Mesodermal cell (in vitro differentiated cells): ENCODE data around the gene TGM3.

Experiments
- H3K27ac ChIP-seq: 2 replicates; pipeline ENCODE4 v1.7.0; 2013; ENCODE audit warnings: mild to moderate bottlenecking, low read depth, low read length, moderate library complexity; ENCODE audit not compliant: severe bottlenecking
- H3K36me3 ChIP-seq: 2 replicates; pipeline ENCODE4 v1.7.1; 2013; ENCODE audit warnings: mild to moderate bottlenecking, low read length, moderate library complexity; ENCODE audit not compliant: control insufficient read depth, insufficient read depth
- H3K4me1 ChIP-seq: one replicate; pipeline ENCODE4 v1.7.1; 2013; ENCODE audit warnings: mild to moderate bottlenecking, low read length; ENCODE audit not compliant: insufficient read depth, control insufficient read depth, poor library complexity, severe bottlenecking
- H3K4me3 ChIP-seq: 2 replicates; pipeline ENCODE4 v1.7.0; 2013; ENCODE audit warnings: low read length, control low read depth, mild to moderate bottlenecking; ENCODE audit not compliant: insufficient read depth, poor library complexity, severe bottlenecking; ENCODE audit errors: extremely low read depth
- H3K9me3 ChIP-seq: 2 replicates; pipeline ENCODE4 v1.7.1; 2013; ENCODE audit warnings: mild to moderate bottlenecking, low read length, moderate library complexity; ENCODE audit not compliant: control insufficient read depth
- WGBS, 2 experiments: methylation state at CpG; one replicate each; pipeline ENCODE4 v1.1.5; 2013; ENCODE audit warnings: missing lambda C conversion rate in 2 of 2; ENCODE audit not compliant: insufficient coverage in 2 of 2; 5-methylcytosine and 5-hydroxymethylcytosine counted together

Gene TGM3

DNA sequence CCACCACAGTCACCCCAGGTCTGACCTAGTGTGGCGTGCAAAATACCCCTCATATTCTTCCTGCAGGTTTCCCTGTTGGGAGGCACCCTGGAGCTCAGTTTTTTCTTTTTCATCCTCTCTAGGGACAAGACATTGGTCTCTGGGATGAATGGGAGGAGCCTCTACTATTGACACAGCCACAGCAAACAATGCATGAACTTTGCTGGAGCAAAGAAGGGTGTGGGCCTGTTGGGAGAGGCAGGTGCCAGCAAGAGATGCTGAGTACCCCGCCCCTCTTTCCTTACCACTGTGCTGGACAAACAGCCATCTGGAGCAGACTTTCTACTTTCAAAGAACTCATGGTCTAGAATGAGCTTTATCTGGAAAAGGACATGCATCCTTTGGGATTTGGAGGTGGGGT, 10.1 kb downstream of the TGM3 start:
- Histone ChIP-seq H3K27ac (no peak overlapping the region), H3K36me3 (no peaks in the 10 kb centered on the region), H3K4me3 (no peak overlapping the region), H3K9me3 (no peaks in the 10 kb centered on the region), H3K4me1 (no peaks in the 10 kb centered on the region)
- WGBS, 2 experiments = 80 to 83% methylated on average over 1 to 2 of the region's 2 CpGs

DNA sequence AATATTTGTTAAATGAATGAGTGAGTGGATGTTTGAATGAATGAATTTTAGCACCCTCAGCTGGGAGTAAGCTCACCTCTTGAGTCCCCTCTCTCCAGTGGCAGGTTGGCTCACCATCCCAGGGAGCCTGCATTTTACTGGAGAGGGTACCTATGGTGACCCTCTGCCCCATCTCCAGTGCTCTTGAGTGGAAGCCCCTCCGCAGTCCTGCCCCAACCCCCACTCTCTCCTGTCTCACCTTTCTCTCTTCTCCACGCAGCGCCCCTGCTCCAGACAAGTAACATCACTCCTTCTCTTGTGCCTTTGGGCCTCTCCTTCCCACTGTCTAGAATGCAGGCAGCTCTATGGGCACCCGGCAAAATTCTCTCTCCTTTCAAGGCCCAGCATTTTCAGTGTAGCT, 11.3 kb downstream of the TGM3 start:
- H3K4me1 ChIP-seq = no peaks in the 10 kb centered on the region

DNA sequence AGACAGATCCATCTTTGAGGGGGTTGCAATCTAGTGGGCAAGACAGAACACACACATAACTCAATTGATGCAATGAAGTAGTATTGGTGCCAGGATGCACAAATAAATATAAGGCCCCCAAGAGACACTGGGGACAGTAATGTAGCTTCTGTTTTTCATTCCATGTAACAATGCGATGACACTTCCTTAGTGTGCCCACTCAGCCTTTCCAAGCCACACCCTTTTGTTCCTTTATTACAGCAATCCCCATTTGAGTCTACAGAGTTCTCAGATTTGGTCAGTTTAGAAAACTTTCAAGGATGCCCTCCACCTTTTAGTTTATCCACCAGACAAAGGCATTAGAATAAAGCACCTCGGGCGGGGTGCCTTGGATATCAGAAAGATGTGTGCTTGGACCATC, 15.5 kb downstream of the TGM3 start:
- no peaks in the 10 kb centered on the region for H3K9me3 ChIP-seq
- 89% methylated on average over 3 of the region's 3 CpGs; no CpG with 5 or more reads in 1 of the 2 experiments for WGBS, 2 experiments
- H3K4me3 ChIP-seq = no peak overlapping the region
- no peaks in the 10 kb centered on the region for H3K36me3 ChIP-seq
- H3K4me1 ChIP-seq = peaks cover 8% of the 10 kb centered on the region
- no peak overlapping the region for H3K27ac ChIP-seq

More for the DNA sequence above, 11.3 kb downstream of the TGM3 start:
- Histone ChIP-seq H3K9me3 (no peaks in the 10 kb centered on the region), H3K36me3 (no peaks in the 10 kb centered on the region), H3K4me3 (no peak overlapping the region), H3K27ac (no peak overlapping the region)
- WGBS, 2 experiments = 78 to 83% methylated on average over 4 of the region's 4 CpGs

DNA sequence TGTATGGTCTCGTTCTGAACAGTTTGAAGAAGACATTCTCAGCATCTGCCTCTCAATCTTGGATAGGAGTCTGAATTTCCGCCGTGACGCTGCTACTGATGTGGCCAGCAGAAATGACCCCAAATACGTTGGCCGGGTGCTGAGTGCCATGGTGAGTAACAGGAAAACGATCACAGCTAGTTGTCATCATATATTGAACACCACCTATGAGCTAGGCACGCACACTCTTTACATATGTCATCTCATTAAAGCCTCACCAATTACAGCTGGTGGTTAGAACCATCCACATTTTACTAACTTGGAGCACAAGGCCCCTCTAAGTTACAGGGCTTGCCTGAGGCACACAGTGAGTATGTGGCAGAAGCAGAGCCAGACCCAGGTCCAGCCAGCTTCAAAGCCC, 17.1 kb downstream of the TGM3 start:
- H3K9me3 ChIP-seq = no peaks in the 10 kb centered on the region
- H3K4me1 ChIP-seq = peaks cover 8% of the 10 kb centered on the region
- H3K4me3 ChIP-seq = no peak overlapping the region
- H3K27ac ChIP-seq = no peak overlapping the region
- WGBS, 2 experiments = 90 to 94% methylated on average over 7 to 8 of the region's 8 CpGs
- H3K36me3 ChIP-seq = no peaks in the 10 kb centered on the region

DNA sequence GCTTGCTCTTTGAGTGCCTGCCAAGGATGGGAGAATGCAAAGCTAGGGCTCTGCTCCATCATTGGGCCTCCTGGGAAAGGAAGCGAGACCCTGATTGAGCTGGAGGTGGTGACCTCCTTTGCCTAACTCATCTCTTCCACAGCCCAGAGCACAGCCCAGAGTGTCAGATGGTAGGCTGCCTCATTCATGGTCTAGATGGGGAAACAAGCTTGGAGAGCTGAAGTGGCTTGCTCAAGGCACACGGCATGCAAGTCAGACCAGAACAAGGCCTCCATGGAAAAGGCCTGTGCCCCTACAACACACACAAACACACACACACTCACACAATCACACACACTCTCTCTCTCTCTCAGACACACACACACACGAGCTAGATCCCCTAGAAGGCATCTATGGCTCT, 17.5 kb downstream of the TGM3 start:
- Histone ChIP-seq H3K4me1 (peaks cover 8% of the 10 kb centered on the region), H3K9me3 (no peaks in the 10 kb centered on the region), H3K4me3 (no peak overlapping the region), H3K36me3 (no peaks in the 10 kb centered on the region), H3K27ac (no peak overlapping the region)
- 80 to 90% methylated on average over 1 to 2 of the region's 3 CpGs for whole genome bisulfite sequencing, 2 experiments

DNA sequence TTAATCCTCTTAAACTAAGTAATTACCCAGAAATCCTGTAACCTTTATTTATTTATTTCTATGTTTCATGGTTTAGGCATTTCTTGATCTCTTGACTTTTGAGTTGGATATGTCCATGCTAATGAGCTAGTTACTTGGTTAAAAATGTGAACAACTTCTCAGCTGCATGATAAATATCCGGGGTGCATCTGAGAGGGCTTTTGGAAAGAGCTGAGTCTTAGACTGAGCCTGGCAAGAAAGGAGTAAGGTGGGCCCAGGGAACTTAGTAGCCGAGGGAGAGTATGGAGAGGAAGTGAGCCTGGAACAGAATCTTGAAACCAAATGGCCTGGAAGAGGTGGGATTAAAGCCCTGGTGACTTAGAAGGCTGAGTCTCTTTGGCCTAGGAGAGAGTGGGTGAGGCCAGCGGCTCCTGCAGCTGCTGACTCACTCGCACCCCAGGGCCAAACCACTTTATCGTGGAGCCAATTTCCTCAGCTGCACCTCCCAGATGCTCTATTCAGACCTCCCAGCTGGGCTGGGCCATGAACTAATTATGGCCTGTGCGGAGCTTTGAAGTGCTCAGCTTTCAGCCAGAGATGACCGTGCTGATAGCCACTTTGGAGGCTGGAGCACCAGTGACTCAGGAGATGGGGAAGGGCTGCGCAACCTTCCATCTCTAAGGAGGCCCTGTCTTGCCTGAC, 19.1 kb downstream of the TGM3 start:
- Histone ChIP-seq H3K4me3 (no peak overlapping the region), H3K9me3 (no peaks in the 10 kb centered on the region), H3K36me3 (no peaks in the 10 kb centered on the region), H3K27ac (peak overlapping the region; percentile 83), H3K4me1 (peaks cover 8% of the 10 kb centered on the region)
- WGBS, 2 experiments = 64 to 70% methylated on average over 7 to 8 of the region's 8 CpGs

DNA sequence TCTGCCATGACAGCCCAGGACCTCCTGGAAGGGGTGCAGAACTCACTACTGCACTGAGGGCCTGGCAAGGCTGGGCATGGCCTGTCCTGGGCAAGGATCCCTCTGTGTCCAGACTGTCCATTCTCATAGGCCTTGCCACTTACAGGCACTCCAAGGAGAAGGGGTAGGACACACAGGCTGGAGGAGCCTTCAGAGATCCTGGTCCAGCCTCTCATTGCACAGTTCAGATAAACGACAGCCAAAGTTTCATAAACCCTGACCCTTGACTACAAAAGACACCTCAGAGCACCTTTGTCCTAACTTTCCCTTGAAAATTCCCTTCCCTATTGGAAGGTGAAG, 19.6 kb downstream of the TGM3 start:
- 71% methylated on average over 1 of the region's 1 CpG; no CpG with 5 or more reads in 1 of the 2 experiments for WGBS, 2 experiments

DNA sequence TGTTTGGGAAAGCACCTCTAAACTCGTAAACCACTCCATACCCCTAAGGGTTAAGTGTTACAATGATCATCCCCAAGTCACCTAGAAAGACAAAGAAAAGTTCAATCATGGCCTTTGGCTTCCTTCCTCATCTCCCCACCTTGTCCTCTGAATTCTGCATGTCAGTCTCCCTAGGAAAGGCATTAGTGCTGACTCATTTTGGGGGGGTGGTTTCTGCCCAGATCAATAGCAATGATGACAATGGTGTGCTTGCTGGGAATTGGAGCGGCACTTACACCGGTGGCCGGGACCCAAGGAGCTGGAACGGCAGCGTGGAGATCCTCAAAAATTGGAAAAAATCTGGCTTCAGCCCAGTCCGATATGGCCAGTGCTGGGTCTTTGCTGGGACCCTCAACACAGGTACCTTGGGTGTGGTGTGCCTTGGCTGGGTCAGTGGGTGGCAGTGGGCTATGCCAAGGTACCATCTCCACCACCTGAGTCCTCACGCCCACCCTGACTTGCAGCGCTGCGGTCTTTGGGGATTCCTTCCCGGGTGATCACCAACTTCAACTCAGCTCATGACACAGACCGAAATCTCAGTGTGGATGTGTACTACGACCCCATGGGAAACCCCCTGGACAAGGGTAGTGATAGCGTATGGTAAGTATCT, 21.2 kb downstream of the TGM3 start:
- no peaks in the 10 kb centered on the region for H3K9me3 ChIP-seq
- H3K4me3 ChIP-seq = no peak overlapping the region
- no peaks in the 10 kb centered on the region for H3K36me3 ChIP-seq
- no peak overlapping the region for H3K27ac ChIP-seq
- H3K4me1 ChIP-seq = peaks cover 8% of the 10 kb centered on the region
- 86 to 94% methylated on average over 14 of the region's 14 CpGs for WGBS, 2 experiments

More for the DNA sequence above, 19.6 kb downstream of the TGM3 start:
- Histone ChIP-seq H3K9me3 (no peaks in the 10 kb centered on the region), H3K4me3 (no peak overlapping the region), H3K27ac (no peak overlapping the region), H3K36me3 (no peaks in the 10 kb centered on the region), H3K4me1 (peaks cover 8% of the 10 kb centered on the region)

DNA sequence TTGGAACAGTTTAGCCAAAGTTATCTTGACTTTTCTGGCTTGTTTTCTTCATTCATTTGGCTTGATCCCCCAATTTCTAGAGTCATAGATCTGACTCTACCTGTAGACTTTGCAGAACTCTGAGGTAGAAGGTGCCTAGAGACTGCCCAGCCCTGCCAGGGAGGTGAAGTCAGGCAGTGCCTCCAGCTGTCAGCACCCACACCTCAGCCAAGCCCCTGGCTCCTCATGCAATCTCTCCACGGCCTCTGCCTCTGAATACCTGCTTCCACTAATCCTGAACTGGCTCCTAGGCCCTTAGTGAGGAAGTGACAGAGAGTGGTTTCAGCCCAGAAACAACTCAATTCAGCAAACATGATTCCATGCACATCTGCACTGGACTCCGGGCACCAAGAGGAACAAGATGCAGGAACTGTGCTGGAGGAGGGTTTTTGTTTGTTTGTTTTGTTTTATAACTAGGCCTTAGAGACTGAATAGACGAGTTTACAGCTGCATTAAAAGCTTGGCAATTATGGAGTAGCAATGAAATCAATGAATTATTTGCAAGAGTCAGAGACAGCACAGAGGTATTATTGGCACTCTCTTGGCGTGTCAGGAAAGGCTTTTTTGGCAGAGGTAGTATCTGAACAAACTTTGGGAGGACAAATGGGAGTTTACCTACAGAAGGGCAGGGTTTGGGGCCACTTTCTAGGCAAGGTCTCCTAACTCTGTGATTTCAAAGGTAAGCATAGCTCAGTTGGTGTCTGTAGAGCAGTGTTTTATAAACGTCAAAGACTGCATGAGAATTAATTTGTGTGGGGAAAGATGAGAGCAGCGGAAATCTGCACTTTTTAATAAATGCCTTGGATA, 25.2 kb downstream of the TGM3 start:
- H3K4me1 ChIP-seq = no peaks in the 10 kb centered on the region

DNA sequence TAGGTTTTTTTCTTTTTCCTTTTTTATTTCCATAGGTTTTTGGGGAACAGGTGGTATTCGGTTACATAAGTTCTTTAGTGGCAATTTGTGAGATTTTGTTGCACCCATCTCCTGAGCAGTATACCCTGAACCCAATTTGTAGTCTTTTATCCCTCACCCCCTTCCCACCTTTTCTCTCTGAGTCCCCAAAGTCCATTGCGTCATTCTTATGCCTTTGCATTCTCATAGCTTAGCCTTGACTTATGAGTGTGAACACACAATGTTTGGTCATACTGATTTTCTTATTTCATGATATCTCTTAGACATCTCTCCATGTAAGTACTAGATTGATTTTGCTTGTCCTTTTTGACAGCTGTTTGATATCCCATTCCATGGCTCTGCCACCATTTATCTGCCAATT, 27.2 kb downstream of the TGM3 start:
- H3K4me3 ChIP-seq = no peak overlapping the region
- H3K9me3 ChIP-seq = no peaks in the 10 kb centered on the region
- H3K27ac ChIP-seq = no peak overlapping the region
- 88% methylated on average over 1 of the region's 2 CpGs; no CpG with 5 or more reads in 1 of the 2 experiments for WGBS, 2 experiments
- no peaks in the 10 kb centered on the region for H3K4me1 ChIP-seq
- H3K36me3 ChIP-seq = no peaks in the 10 kb centered on the region

More for the DNA sequence above, 25.2 kb downstream of the TGM3 start:
- WGBS, 2 experiments = 83 to 93% methylated on average over 4 of the region's 6 CpGs
- no peaks in the 10 kb centered on the region for H3K9me3 ChIP-seq
- H3K27ac ChIP-seq = no peak overlapping the region
- H3K36me3 ChIP-seq = no peaks in the 10 kb centered on the region
- H3K4me3 ChIP-seq = no peak overlapping the region
